ENCODE data around the gene OR2T29. TPM values are rescaled to one million over a fixed set of nuclear protein-coding genes. Genes with fewer than 3 reads are reported as not detected.
"Not testable (repeated sequence)": the region's sequence is repeated elsewhere in the genome, so short reads cannot be mapped to it uniquely, and the experiment has no call there.

The OR2T29 gene
- total and polyA plus RNA-seq, 4 experiments from 2014 or later = not detected

GRCh38 chr1:248572049-248572448 lies 9.5 kb upstream of the OR2T29 start:
- H3K27ac ChIP-seq (ENCODE audit: low read depth, low read length); H3K27me3 Mint-ChIP-seq; H3K27me3 ChIP-seq (ENCODE audit: insufficient read depth, low read length); CTCF ChIA-PET (ENCODE audit: partially characterized antibody); H3K4me1 Mint-ChIP-seq; POLR2A ChIA-PET (ENCODE audit: partially characterized antibody); H3K36me3 Mint-ChIP-seq; DNase-seq; H3K4me1 ChIP-seq (ENCODE audit: insufficient read depth, low read length); H3K4me3 Mint-ChIP-seq; H3K4me3 ChIP-seq (ENCODE audit: low read length in 2 of 2); H3K36me3 ChIP-seq (ENCODE audit: insufficient read depth, low read length); H3K27ac Mint-ChIP-seq; intact Hi-C loops (cut with micrococcal nuclease); H3K9me3 Mint-ChIP-seq; H3K9me3 ChIP-seq (ENCODE audit: control insufficient read depth in 1 of 2, low read length in 2 of 2): not testable (repeated sequence)

- DNase-seq; H3K27me3 Mint-ChIP-seq; H3K4me3 ChIP-seq (ENCODE audit: low read length in 2 of 2); H3K27me3 ChIP-seq (ENCODE audit: insufficient read depth, low read length); POLR2A ChIA-PET (ENCODE audit: partially characterized antibody); H3K36me3 Mint-ChIP-seq; H3K36me3 ChIP-seq (ENCODE audit: insufficient read depth, low read length); H3K27ac ChIP-seq (ENCODE audit: low read depth, low read length); H3K9me3 ChIP-seq (ENCODE audit: control insufficient read depth in 1 of 2, low read length in 2 of 2); intact Hi-C loops (cut with micrococcal nuclease); CTCF ChIA-PET (ENCODE audit: partially characterized antibody); H3K9me3 Mint-ChIP-seq; H3K4me1 ChIP-seq (ENCODE audit: insufficient read depth, low read length): not testable (repeated sequence)
- Mint-ChIP-seq H3K27ac (peak overlapping the region in 1 of 7 donors; percentile 58), H3K4me1 (peaks cover 6 to 13% (median 7%) of the 10 kb centered on the region in 4 donors), H3K4me3 (peak overlapping the region in 3 of 8 donors; percentile 10 to 20 (median 13))
Observed at GRCh38 chr1:248570811-248571210, 8.2 kb upstream of the OR2T29 start.

- H3K4me3 Mint-ChIP-seq; H3K27ac ChIP-seq (ENCODE audit: low read depth, low read length); H3K27me3 ChIP-seq (ENCODE audit: insufficient read depth, low read length); H3K36me3 Mint-ChIP-seq; H3K4me1 ChIP-seq (ENCODE audit: insufficient read depth, low read length); H3K4me3 ChIP-seq (ENCODE audit: low read length in 2 of 2); CTCF ChIA-PET (ENCODE audit: partially characterized antibody); intact Hi-C loops (cut with micrococcal nuclease); DNase-seq; H3K9me3 Mint-ChIP-seq; POLR2A ChIA-PET (ENCODE audit: partially characterized antibody); H3K27me3 Mint-ChIP-seq; H3K36me3 ChIP-seq (ENCODE audit: insufficient read depth, low read length); H3K9me3 ChIP-seq (ENCODE audit: control insufficient read depth in 1 of 2, low read length in 2 of 2): not testable (repeated sequence)
- H3K4me1 Mint-ChIP-seq = peaks cover 10 to 18% (median 11%) of the 10 kb centered on the region in 4 donors
- H3K27ac Mint-ChIP-seq = peak overlapping the region in 1 of 7 donors; percentile 35
Observed at GRCh38 chr1:248569049-248569448, 6.5 kb upstream of the OR2T29 start.

- H3K36me3 Mint-ChIP-seq; H3K27me3 ChIP-seq (ENCODE audit: insufficient read depth, low read length); CTCF ChIA-PET (ENCODE audit: partially characterized antibody); H3K27me3 Mint-ChIP-seq; POLR2A ChIA-PET (ENCODE audit: partially characterized antibody); H3K4me1 ChIP-seq (ENCODE audit: insufficient read depth, low read length); intact Hi-C loops (cut with micrococcal nuclease); H3K9me3 ChIP-seq (ENCODE audit: control insufficient read depth in 1 of 2, low read length in 2 of 2); H3K9me3 Mint-ChIP-seq; H3K36me3 ChIP-seq (ENCODE audit: insufficient read depth, low read length): not testable (repeated sequence)
- Mint-ChIP-seq H3K4me3 (peak overlapping the region; percentile 83 to 95 (median 92)), H3K27ac (peak overlapping the region; percentile 84 to 96 (median 94)), H3K4me1 (peaks cover 8 to 16% (median 11%) of the 10 kb centered on the region in 4 donors)
- DNase-seq = peak; percentile 5 to 44 (median 42)
- Histone ChIP-seq H3K4me3 (ENCODE audit: low read length in 2 of 2) (peak overlapping the region in 1 of 2 donors; percentile 15), H3K27ac (ENCODE audit: low read depth, low read length) (peak overlapping the region; percentile 38)
Observed at GRCh38 chr1:248565530-248566373, 3.2 kb upstream of the OR2T29 start.

- H3K9me3 ChIP-seq (ENCODE audit: control insufficient read depth in 1 of 2, low read length in 2 of 2); intact Hi-C loops (cut with micrococcal nuclease); H3K36me3 ChIP-seq (ENCODE audit: insufficient read depth, low read length); POLR2A ChIA-PET (ENCODE audit: partially characterized antibody); H3K4me3 Mint-ChIP-seq; H3K9me3 Mint-ChIP-seq; CTCF ChIA-PET (ENCODE audit: partially characterized antibody); H3K27ac Mint-ChIP-seq; H3K27me3 Mint-ChIP-seq; H3K4me3 ChIP-seq (ENCODE audit: low read length in 2 of 2); H3K36me3 Mint-ChIP-seq; H3K4me1 Mint-ChIP-seq; H3K27ac ChIP-seq (ENCODE audit: low read depth, low read length); DNase-seq; H3K4me1 ChIP-seq (ENCODE audit: insufficient read depth, low read length); H3K27me3 ChIP-seq (ENCODE audit: insufficient read depth, low read length): not testable (repeated sequence)
Observed at GRCh38 chr1:248551027-248551426, 11.5 kb downstream of the OR2T29 start.

GRCh38 chr1:248547383-248547782 lies 15.2 kb downstream of the OR2T29 start:
- intact Hi-C loops (cut with micrococcal nuclease); H3K36me3 ChIP-seq (ENCODE audit: insufficient read depth, low read length); CTCF ChIA-PET (ENCODE audit: partially characterized antibody): not testable (repeated sequence)

GRCh38 chr1:248537449-248537848 lies 25.1 kb downstream of the OR2T29 start:
- H3K27ac ChIP-seq (ENCODE audit: low read depth, low read length); H3K4me3 ChIP-seq (ENCODE audit: low read length in 2 of 2); H3K4me1 Mint-ChIP-seq; H3K27ac Mint-ChIP-seq; intact Hi-C loops (cut with micrococcal nuclease); POLR2A ChIA-PET (ENCODE audit: partially characterized antibody); H3K9me3 ChIP-seq (ENCODE audit: control insufficient read depth in 1 of 2, low read length in 2 of 2); H3K36me3 ChIP-seq (ENCODE audit: insufficient read depth, low read length); CTCF ChIA-PET (ENCODE audit: partially characterized antibody); H3K27me3 ChIP-seq (ENCODE audit: insufficient read depth, low read length); H3K4me1 ChIP-seq (ENCODE audit: insufficient read depth, low read length); H3K4me3 Mint-ChIP-seq; H3K9me3 Mint-ChIP-seq; H3K27me3 Mint-ChIP-seq; DNase-seq; H3K36me3 Mint-ChIP-seq: not testable (repeated sequence)

More at GRCh38 chr1:248547383-248547782, 15.2 kb downstream of the OR2T29 start:
- H3K9me3 Mint-ChIP-seq; H3K4me1 ChIP-seq (ENCODE audit: insufficient read depth, low read length); H3K27me3 Mint-ChIP-seq; H3K9me3 ChIP-seq (ENCODE audit: control insufficient read depth in 1 of 2, low read length in 2 of 2); POLR2A ChIA-PET (ENCODE audit: partially characterized antibody); H3K4me3 ChIP-seq (ENCODE audit: low read length in 2 of 2); H3K36me3 Mint-ChIP-seq; H3K4me1 Mint-ChIP-seq; DNase-seq; H3K27me3 ChIP-seq (ENCODE audit: insufficient read depth, low read length); H3K27ac ChIP-seq (ENCODE audit: low read depth, low read length); H3K4me3 Mint-ChIP-seq; H3K27ac Mint-ChIP-seq: not testable (repeated sequence)
